ENCODE measurements around the gene TBC1D22B. TPM values are rescaled to one million over a fixed set of nuclear protein-coding genes. Genes with fewer than 3 reads are reported as not detected.
A peak's percentile ranks its signal among the peaks of the same experiment; 100 is the strongest.

Gene TBC1D22B
- total and polyA plus RNA-seq, 9 of the 15 experiments (the other 6 are each of a cell fraction or from before 2014, with no cell fraction given): 4.8 to 24.2 (median 13.5) TPM

- TF ChIP-seq TOE1 (IDR thresholded peaks at IDR 0.05; ENCODE audit: borderline replicate concordance): no peak
- TF ChIP-seq TOE1 (CRISPR knock-in tag; IDR thresholded peaks at IDR 0.05; ENCODE audit: borderline replicate concordance, low read depth): no peak
- peak; percentile 42 for TF ChIP-seq CBFA2T3 (IDR thresholded peaks at IDR 0.05)
- no peak for TF ChIP-seq PHTF2 (CRISPR knock-in tag; IDR thresholded peaks at IDR 0.05)
- no peak for TF ChIP-seq ZNF23 (CRISPR knock-in tag; IDR thresholded peaks at IDR 0.05)
- no peak for TF ChIP-seq STAT5A (IDR thresholded peaks at IDR 0.05; ENCODE audit: borderline replicate concordance, low read length)
- no peak for TF ChIP-seq PPARD (CRISPR knock-in tag; IDR thresholded peaks at IDR 0.05)
- TF ChIP-seq TFAM (CRISPR knock-in tag; conservative IDR thresholded peaks at IDR 0.05): no peak
- TF ChIP-seq EGR1 (conservative IDR thresholded peaks at IDR 0.05): no peak
- TF ChIP-seq MAZ (CRISPR knock-in tag; conservative IDR thresholded peaks at IDR 0.05 in 1 of 2, IDR thresholded peaks at IDR 0.05 in 1 of 2): peak; percentile 42 to 54
- TF ChIP-seq SMARCA4 (IDR thresholded peaks at IDR 0.05): no peak
- TF ChIP-seq ETS2 (tag; IDR thresholded peaks at IDR 0.05; ENCODE audit: borderline replicate concordance, poor library complexity, severe bottlenecking): no peak
- 0 out of 2 replicates have a peak, but pooled peaks have one; percentile 22 for TF ChIP-seq ZNF121 (CRISPR knock-in tag; conservative IDR thresholded peaks at IDR 0.05)
- TF ChIP-seq NCOA6 (IDR thresholded peaks at IDR 0.05): no peak
- no peak for TF ChIP-seq PHF21A (IDR thresholded peaks at IDR 0.05; ENCODE audit: borderline replicate concordance, low read depth)
- 0 out of 2 replicates have a peak, but pooled peaks have one; percentile 32 for TF ChIP-seq GMEB1 (CRISPR knock-in tag; IDR thresholded peaks at IDR 0.05)
- no peak for TF ChIP-seq FOXJ3 (CRISPR knock-in tag; IDR thresholded peaks at IDR 0.05)
- TF ChIP-seq NR1H2 (CRISPR knock-in tag; IDR thresholded peaks at IDR 0.05): no peak; the same call in 1 of the 2 replicates
- no peak for TF ChIP-seq RBM22 (IDR thresholded peaks at IDR 0.05; ENCODE audit: low read depth, low read length, poor library complexity, severe bottlenecking)
- no peak for TF ChIP-seq RFX1 (IDR thresholded peaks at IDR 0.05)
- no peak for TF ChIP-seq IRF1 (CRISPR knock-in tag; IDR thresholded peaks at IDR 0.05; ENCODE audit: borderline replicate concordance)
- TF ChIP-seq ATF2 (CRISPR knock-in tag; IDR thresholded peaks at IDR 0.05): no peak
- no peak; the same call in 1 of the 2 replicates for TF ChIP-seq ETS1 (conservative IDR thresholded peaks at IDR 0.05; ENCODE audit: control insufficient read depth, low read depth, low read length)
- peak in 1 of 2 experiments; percentile 34; a peak in 1 of 4 replicates for TF ChIP-seq HDAC1 (IDR thresholded peaks at IDR 0.05)
- no peak for TF ChIP-seq KLF16 (IDR thresholded peaks at IDR 0.05)
Measured at GRCh38 chr6:37222125-37222967, 35.2 kb upstream of the TBC1D22B start (continued).
